GM12878 (cell line): ENCODE results near the gene ZYG11B. TPM values are rescaled to one million over a fixed set of nuclear protein-coding genes. Genes with fewer than 3 reads are reported as not detected.

Experiments
- ATAC-seq: fragments of 200-7000 bp; cut with Tn5 transposase; 3 replicates; pipeline ENCODE4 v1.9.1; 2020; ENCODE audit warnings: mild to moderate bottlenecking, moderate library complexity
- BruUV-seq: library from RNA; stranded (reverse); fragments of 400-500 nt; replicated peaks from 2 replicates; lab custom pipeline; 2021; lab: Mats Ljungman, UMichigan
- CTCF ChIA-PET: fragments of 300-600 bp; sonication (Branson Sonifier 250); formaldehyde crosslinking; extraction: SDS; loops from one replicate; lab custom pipeline; 2021; ENCODE audit warnings: inconsistent platforms; lab: Yijun Ruan, JAX
- POLR2A ChIA-PET: fragments of 350-600 bp; formaldehyde crosslinking; extraction: SDS; loops from one replicate; lab custom pipeline; 2021; ENCODE audit warnings: inconsistent platforms; lab: Charles Lee
- RAD21 ChIA-PET: fragments of 300-600 bp; sonication (Branson Sonifier 250); formaldehyde crosslinking; loops from one replicate; lab custom pipeline; 2023; ENCODE audit warnings: antibody characterized with exemption; ENCODE audit not compliant: unreplicated experiment; lab: Charles Lee
- SMC1A ChIA-PET: fragments of 300-600 bp; sonication (Branson Sonifier 250); formaldehyde crosslinking; loops from one replicate; lab custom pipeline; 2023; ENCODE audit not compliant: unreplicated experiment, uncharacterized antibody; lab: Charles Lee
- DNase-seq: peaks from one replicate; pipeline ENCODE4 v3.0.0-alpha.2; 2011; ENCODE audit warnings: low read depth, low spot score
- FAIRE-seq: peaks from 3 replicates; lab custom pipeline; 2011; peaks lifted over from hg19 to GRCh38; lab: Jason Lieb, UNC
- H2AFZ ChIP-seq: 2 replicates; pipeline ENCODE4 v1.6.0; 2011; ENCODE audit warnings: low read depth, low read length, control low read depth; ENCODE audit not compliant: control insufficient read depth
- H3K27ac ChIP-seq: 2 replicates; pipeline ENCODE4 v1.5.1; 2011; ENCODE audit warnings: control low read depth; ENCODE audit not compliant: control insufficient read depth, insufficient read depth
- H3K27me3 ChIP-seq, 2 experiments: replicated peaks in 1 of 2; 2 replicates each; pipeline versions ENCODE4 v1.6.0 to v1.6.1; 2011; ENCODE audit warnings: low read length in 1 of 2; ENCODE audit not compliant: control insufficient read depth in 2 of 2, insufficient read depth in 2 of 2
- H3K36me3 ChIP-seq, 2 experiments: 2 replicates each; pipeline ENCODE4 v1.5.1; 2011; ENCODE audit warnings: low read length in 1 of 2; ENCODE audit not compliant: control insufficient read depth in 2 of 2, insufficient read depth in 2 of 2
- H3K4me1 ChIP-seq: 2 replicates; pipeline ENCODE4 v1.6.1; 2011; ENCODE audit warnings: mild to moderate bottlenecking, low read length, moderate library complexity, mixed read lengths; ENCODE audit not compliant: control insufficient read depth, insufficient read depth
- H3K4me2 ChIP-seq: 2 replicates; pipeline ENCODE4 v1.6.0; 2011; ENCODE audit warnings: control low read depth; ENCODE audit not compliant: control insufficient read depth, insufficient read depth
- H3K4me3 ChIP-seq: fragments of 200-600 bp; sonication (generic); 2 replicates; pipeline ENCODE4 v1.5.1; 2016
- H3K79me2 ChIP-seq: 2 replicates; pipeline ENCODE4 v1.6.0; 2011; ENCODE audit warnings: low read length; ENCODE audit not compliant: control insufficient read depth, insufficient read depth
- H3K9ac ChIP-seq: 2 replicates; pipeline ENCODE4 v1.8.0; 2011; ENCODE audit warnings: low read length, control low read depth, mixed read lengths; ENCODE audit not compliant: control insufficient read depth, insufficient read depth
- H3K9me3 ChIP-seq: replicated peaks from 3 replicates; pipeline ENCODE4 v1.5.1; 2011; ENCODE audit warnings: mild to moderate bottlenecking, low read length; ENCODE audit not compliant: control insufficient read depth, insufficient read depth
- H4K20me1 ChIP-seq: 2 replicates; pipeline ENCODE4 v1.6.0; 2011; ENCODE audit not compliant: control insufficient read depth, insufficient read depth
- KAT2A ChIP-seq: conservative IDR thresholded peaks from 2 replicates; pipeline ENCODE4 v1.6.1; 2011; ENCODE audit warnings: low read depth, low read length; ENCODE audit not compliant: control insufficient read depth
- NFYA ChIP-seq: IDR thresholded peaks from 2 replicates; pipeline ENCODE4 v1.6.1; 2011; ENCODE audit warnings: low read depth, mild to moderate bottlenecking, low read length, improper control_type of control experiment, borderline replicate concordance
- RAD21 ChIP-seq: IDR thresholded peaks from 2 replicates; pipeline ENCODE4 v1.6.1; 2011; ENCODE audit warnings: mild to moderate bottlenecking, low read depth, low read length, moderate library complexity; ENCODE audit not compliant: insufficient read depth
- SRF ChIP-seq, 2 experiments: IDR thresholded peaks; 2 replicates each; pipeline ENCODE4 v1.6.1; 2011; ENCODE audit warnings: low read depth in 2 of 2, low read length in 2 of 2, mild to moderate bottlenecking in 1 of 2, moderate library complexity in 1 of 2
- ZZZ3 ChIP-seq: IDR thresholded peaks from 2 replicates; pipeline ENCODE4 v1.6.1; 2011; ENCODE audit warnings: low read depth; ENCODE audit not compliant: control insufficient read depth, insufficient read length
- WGBS: methylation state at CpG from one replicate; pipeline ENCODE4 v1.1.6; 2016; ENCODE audit warnings: low lambda C conversion rate; ENCODE audit not compliant: insufficient replicate concordance, insufficient coverage; ENCODE audit errors: missing lambda C conversion rate; 5-methylcytosine and 5-hydroxymethylcytosine counted together
- in situ Hi-C: fragments of 300-500 bp; cut with MboI; formaldehyde crosslinking; loops from 9 replicates; pipeline ENCODE4 v1.14.3; 2018; ENCODE audit warnings: mixed read lengths
- intact Hi-C: fragments of 100-400 bp; cut with micrococcal nuclease; formaldehyde crosslinking; loops from one replicate; pipeline ENCODE4 v1.14.2; 2022; ENCODE audit not compliant: unreplicated experiment
- polyA plus RNA-seq, 11 experiments: library from polyadenylated mRNA; depleted of rRNA in 4 of 11; unstranded in 6 of 11; stranded (reverse) in 5 of 11; fragments of >200 nt; fragmentation: Nextera tagmentation in 4 of 11; fragmentation: Illumina TruSeq in 1 of 11; extraction: Ambion mirVana in 4 of 11; extraction: Trizol in 1 of 11; gene quantifications; 1 replicate in 1 of 11; 2 replicates in 10 of 11; pipeline versions ENCODE4 v1.2.1 to v1.2.3, GENCODE V29; 2011 to 2016; ENCODE audit warnings: inconsistent platforms in 2 of 11, missing spikeins in 2 of 11, low read depth in 1 of 11
- total RNA-seq, 4 experiments: library from RNA; depleted of rRNA in 3 of 4; stranded (reverse); fragments of >200 nt in 3 of 4; fragmentation: Illumina TruSeq in 1 of 4; extraction: Trizol in 1 of 4; gene quantifications; 2 replicates each; pipeline versions ENCODE4 v1.2.1 to v1.2.3, GENCODE V29; 2013 to 2021
- TF ChIP-seq, protein P1 (sequence below): fragments of 450-650 bp; IDR thresholded peaks from 2 replicates; pipeline ENCODE4 v1.6.1; 2016; ENCODE audit warnings: mild to moderate bottlenecking
- TF ChIP-seq, protein P2 (sequence below): fragments of 450-650 bp; IDR thresholded peaks from 2 replicates; pipeline ENCODE4 v1.6.1; 2016; ENCODE audit warnings: mild to moderate bottlenecking
- TF ChIP-seq, protein P3 (sequence below): IDR thresholded peaks from 2 replicates; pipeline ENCODE4 v1.6.1; 2012; ENCODE audit warnings: improper control_type of control experiment, low read depth, low read length; ENCODE audit not compliant: insufficient replicate concordance
- TF ChIP-seq, protein P4 (sequence below): fragments of 450-650 bp; conservative IDR thresholded peaks from 2 replicates; pipeline ENCODE4 v1.6.1; 2017; ENCODE audit warnings: mild to moderate bottlenecking, moderate library complexity

The ZYG11B gene
- total and polyA plus RNA-seq, 10 of the 15 experiments (the other 5 are each of a cell fraction or from before 2014, with no cell fraction given) = 1.8 to 8.5 (median 5.3) TPM

DNA sequence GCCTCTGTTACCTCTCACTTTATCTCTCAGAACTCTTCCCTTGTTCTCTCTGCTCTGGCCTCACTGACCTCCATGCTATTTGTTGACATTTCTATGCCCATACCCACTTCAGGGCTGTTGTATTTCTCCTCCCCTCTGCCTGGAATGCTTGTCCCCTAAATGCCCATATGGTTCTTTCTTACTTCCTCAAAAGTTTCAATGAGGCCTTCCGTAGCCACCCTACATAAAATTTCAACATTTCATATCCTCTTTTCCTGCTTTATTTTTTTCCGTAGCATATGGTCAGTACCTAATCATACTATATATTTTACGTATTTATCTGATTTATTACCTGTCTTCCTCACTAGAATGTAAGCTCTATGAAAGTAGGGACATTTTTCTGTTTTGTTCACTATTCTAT, 69.2 kb downstream of the ZYG11B start:
- CTCF ChIA-PET = interaction anchor here (1.0 kb wide), 1 partner anchor 109 kb away, joined by 3 read pairs; no protein-coding TSS in a partner anchor
- H3K9ac ChIP-seq = no peak overlapping the region
- H3K4me1 ChIP-seq = no peaks in the 10 kb centered on the region
- no peaks in the 10 kb centered on the region for H3K9me3 ChIP-seq
- RAD21 ChIA-PET = no interaction called here
- H3K36me3 ChIP-seq = no peaks in the 10 kb centered on the region; a peak in 1 of 4 replicates
- no peak overlapping the region for H3K4me3 ChIP-seq
- DNase-seq = no peak
- POLR2A ChIA-PET = no interaction called here
- no peak overlapping the region for H3K27ac ChIP-seq
- no peaks in the 10 kb centered on the region for H3K27me3 ChIP-seq
- BruUV-seq = no TSS peak
- SMC1A ChIA-PET = no interaction called here
- no peaks in the 10 kb centered on the region for H3K79me2 ChIP-seq
- H3K4me2 ChIP-seq = no peak overlapping the region
- FAIRE-seq = no peak
- ATAC-seq = no peak
- no peaks in the 10 kb centered on the region for H4K20me1 ChIP-seq
- no peak overlapping the region for H2AFZ ChIP-seq
- intact Hi-C loops (no loop called here), in situ Hi-C loops (no loop called here)
- 96% methylated on average over 3 of the region's 3 CpGs for WGBS
- TF ChIP-seq, protein P1, sequence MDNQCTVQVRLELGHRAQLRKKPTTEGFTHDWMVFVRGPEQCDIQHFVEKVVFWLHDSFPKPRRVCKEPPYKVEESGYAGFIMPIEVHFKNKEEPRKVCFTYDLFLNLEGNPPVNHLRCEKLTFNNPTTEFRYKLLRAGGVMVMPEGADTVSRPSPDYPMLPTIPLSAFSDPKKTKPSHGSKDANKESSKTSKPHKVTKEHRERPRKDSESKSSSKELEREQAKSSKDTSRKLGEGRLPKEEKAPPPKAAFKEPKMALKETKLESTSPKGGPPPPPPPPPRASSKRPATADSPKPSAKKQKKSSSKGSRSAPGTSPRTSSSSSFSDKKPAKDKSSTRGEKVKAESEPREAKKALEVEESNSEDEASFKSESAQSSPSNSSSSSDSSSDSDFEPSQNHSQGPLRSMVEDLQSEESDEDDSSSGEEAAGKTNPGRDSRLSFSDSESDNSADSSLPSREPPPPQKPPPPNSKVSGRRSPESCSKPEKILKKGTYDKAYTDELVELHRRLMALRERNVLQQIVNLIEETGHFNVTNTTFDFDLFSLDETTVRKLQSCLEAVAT = no peak
- TF ChIP-seq, protein P2, sequence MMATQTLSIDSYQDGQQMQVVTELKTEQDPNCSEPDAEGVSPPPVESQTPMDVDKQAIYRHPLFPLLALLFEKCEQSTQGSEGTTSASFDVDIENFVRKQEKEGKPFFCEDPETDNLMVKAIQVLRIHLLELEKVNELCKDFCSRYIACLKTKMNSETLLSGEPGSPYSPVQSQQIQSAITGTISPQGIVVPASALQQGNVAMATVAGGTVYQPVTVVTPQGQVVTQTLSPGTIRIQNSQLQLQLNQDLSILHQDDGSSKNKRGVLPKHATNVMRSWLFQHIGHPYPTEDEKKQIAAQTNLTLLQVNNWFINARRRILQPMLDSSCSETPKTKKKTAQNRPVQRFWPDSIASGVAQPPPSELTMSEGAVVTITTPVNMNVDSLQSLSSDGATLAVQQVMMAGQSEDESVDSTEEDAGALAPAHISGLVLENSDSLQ = no peak
- TF ChIP-seq ZZZ3 = no peak
- TF ChIP-seq, protein P3, sequence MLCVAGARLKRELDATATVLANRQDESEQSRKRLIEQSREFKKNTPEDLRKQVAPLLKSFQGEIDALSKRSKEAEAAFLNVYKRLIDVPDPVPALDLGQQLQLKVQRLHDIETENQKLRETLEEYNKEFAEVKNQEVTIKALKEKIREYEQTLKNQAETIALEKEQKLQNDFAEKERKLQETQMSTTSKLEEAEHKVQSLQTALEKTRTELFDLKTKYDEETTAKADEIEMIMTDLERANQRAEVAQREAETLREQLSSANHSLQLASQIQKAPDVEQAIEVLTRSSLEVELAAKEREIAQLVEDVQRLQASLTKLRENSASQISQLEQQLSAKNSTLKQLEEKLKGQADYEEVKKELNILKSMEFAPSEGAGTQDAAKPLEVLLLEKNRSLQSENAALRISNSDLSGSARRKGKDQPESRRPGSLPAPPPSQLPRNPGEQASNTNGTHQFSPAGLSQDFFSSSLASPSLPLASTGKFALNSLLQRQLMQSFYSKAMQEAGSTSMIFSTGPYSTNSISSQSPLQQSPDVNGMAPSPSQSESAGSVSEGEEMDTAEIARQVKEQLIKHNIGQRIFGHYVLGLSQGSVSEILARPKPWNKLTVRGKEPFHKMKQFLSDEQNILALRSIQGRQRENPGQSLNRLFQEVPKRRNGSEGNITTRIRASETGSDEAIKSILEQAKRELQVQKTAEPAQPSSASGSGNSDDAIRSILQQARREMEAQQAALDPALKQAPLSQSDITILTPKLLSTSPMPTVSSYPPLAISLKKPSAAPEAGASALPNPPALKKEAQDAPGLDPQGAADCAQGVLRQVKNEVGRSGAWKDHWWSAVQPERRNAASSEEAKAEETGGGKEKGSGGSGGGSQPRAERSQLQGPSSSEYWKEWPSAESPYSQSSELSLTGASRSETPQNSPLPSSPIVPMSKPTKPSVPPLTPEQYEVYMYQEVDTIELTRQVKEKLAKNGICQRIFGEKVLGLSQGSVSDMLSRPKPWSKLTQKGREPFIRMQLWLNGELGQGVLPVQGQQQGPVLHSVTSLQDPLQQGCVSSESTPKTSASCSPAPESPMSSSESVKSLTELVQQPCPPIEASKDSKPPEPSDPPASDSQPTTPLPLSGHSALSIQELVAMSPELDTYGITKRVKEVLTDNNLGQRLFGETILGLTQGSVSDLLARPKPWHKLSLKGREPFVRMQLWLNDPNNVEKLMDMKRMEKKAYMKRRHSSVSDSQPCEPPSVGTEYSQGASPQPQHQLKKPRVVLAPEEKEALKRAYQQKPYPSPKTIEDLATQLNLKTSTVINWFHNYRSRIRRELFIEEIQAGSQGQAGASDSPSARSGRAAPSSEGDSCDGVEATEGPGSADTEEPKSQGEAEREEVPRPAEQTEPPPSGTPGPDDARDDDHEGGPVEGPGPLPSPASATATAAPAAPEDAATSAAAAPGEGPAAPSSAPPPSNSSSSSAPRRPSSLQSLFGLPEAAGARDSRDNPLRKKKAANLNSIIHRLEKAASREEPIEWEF = no peak
- TF ChIP-seq NFYA = no peak
- TF ChIP-seq, protein P4, sequence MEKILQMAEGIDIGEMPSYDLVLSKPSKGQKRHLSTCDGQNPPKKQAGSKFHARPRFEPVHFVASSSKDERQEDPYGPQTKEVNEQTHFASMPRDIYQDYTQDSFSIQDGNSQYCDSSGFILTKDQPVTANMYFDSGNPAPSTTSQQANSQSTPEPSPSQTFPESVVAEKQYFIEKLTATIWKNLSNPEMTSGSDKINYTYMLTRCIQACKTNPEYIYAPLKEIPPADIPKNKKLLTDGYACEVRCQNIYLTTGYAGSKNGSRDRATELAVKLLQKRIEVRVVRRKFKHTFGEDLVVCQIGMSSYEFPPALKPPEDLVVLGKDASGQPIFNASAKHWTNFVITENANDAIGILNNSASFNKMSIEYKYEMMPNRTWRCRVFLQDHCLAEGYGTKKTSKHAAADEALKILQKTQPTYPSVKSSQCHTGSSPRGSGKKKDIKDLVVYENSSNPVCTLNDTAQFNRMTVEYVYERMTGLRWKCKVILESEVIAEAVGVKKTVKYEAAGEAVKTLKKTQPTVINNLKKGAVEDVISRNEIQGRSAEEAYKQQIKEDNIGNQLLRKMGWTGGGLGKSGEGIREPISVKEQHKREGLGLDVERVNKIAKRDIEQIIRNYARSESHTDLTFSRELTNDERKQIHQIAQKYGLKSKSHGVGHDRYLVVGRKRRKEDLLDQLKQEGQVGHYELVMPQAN = no peak
- TF ChIP-seq KAT2A = no peak
- no peak for TF ChIP-seq RAD21
- no peak for TF ChIP-seq SRF (IDR thresholded peaks at IDR 0.05; ENCODE audit: low read depth in 2 of 2, low read length in 2 of 2)
